SU-DHL-6 (cell line): ENCODE measurements around the gene ARHGAP20.

Experiments used
- EZH2phosphoT487 ChIP-seq: fragments of 200-600 bp; sonication (generic), shearing (Covaris generic); conservative IDR thresholded peaks from 2 replicates; pipeline ENCODE4 v1.6.1; 2018; ENCODE audit warnings: mild to moderate bottlenecking, antibody characterized with exemption, low read length, moderate library complexity, mixed read lengths
- TF ChIP-seq, protein P1 (sequence below): fragments of 200-600 bp; sonication (generic); IDR thresholded peaks from one replicate; pipeline ENCODE4 v1.5.1; 2017; ENCODE audit warnings: antibody characterized with exemption, mild to moderate bottlenecking, low read length, moderate library complexity; ENCODE audit not compliant: insufficient read depth, poor library complexity, severe bottlenecking

DNA sequence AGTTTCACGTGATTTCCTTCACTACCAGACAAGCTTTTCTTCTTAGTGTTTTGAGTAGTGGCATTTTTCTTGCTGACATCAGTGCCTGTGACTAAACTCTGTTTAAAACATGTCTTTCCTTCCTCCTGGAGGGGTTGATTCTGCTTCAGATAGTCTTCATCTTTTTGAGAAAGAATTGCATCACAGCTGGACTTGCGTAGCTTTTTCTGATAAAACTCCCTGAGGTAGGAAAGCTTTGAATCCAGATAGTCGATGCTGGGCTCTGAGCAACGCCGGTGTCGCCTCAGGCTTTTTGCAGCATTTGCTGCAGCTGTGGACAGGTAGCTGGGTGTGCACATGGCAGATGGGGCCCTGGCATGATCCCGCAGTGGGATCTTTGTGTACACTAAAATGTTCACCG lies 131.7 kb downstream of the ARHGAP20 start:
- TF ChIP-seq, protein P1, sequence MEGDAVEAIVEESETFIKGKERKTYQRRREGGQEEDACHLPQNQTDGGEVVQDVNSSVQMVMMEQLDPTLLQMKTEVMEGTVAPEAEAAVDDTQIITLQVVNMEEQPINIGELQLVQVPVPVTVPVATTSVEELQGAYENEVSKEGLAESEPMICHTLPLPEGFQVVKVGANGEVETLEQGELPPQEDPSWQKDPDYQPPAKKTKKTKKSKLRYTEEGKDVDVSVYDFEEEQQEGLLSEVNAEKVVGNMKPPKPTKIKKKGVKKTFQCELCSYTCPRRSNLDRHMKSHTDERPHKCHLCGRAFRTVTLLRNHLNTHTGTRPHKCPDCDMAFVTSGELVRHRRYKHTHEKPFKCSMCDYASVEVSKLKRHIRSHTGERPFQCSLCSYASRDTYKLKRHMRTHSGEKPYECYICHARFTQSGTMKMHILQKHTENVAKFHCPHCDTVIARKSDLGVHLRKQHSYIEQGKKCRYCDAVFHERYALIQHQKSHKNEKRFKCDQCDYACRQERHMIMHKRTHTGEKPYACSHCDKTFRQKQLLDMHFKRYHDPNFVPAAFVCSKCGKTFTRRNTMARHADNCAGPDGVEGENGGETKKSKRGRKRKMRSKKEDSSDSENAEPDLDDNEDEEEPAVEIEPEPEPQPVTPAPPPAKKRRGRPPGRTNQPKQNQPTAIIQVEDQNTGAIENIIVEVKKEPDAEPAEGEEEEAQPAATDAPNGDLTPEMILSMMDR: no peak
- no peak for TF ChIP-seq EZH2phosphoT487
